Suprapubic skin (tissue), 4 donors: ENCODE measurements around the gene OVOL2.

Source experiments
- POLR2A ChIP-seq, 2 donors: fragments of 450-650 bp; IDR thresholded peaks; one replicate each; pipeline ENCODE4 v1.6.1; 2017; ENCODE audit warnings: antibody characterized with exemption in 2 of 2, mild to moderate bottlenecking in 2 of 2, moderate library complexity in 2 of 2
- POLR2AphosphoS5 ChIP-seq, 3 donors: sonication (generic); formaldehyde crosslinking; IDR thresholded peaks; one replicate each; pipeline ENCODE4 v1.6.1; 2017; ENCODE audit warnings: antibody characterized with exemption in 3 of 3
- TF ChIP-seq, protein P1 (sequence below), 2 donors: fragments of 200-600 bp in 1 of 2; fragments of 450-650 bp in 1 of 2; sonication (generic) in 1 of 2; IDR thresholded peaks; one replicate each; pipeline ENCODE4 v1.5.1; 2016 to 2019; ENCODE audit warnings: antibody characterized with exemption in 2 of 2, mild to moderate bottlenecking in 1 of 2, moderate library complexity in 1 of 2

DNA sequence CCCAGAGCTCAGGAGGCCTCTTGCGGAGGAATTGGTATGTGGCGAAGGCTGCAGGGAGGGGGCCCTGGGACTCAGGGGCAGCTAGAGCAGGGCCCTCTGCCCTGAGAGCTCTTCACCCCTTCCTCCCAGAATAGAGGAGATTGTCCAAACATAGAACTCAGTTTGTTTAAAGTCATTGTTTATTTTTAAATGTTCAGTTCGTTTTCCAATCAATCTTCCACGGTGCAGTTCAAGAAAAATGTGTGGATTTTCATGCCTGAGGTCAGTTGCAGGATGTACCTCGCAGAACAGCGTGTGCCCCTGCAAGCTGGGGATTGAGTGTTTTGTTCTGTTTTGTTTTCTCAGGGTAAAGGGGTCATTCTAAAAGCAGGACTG is 51.7 kb downstream of the OVOL2 start:
- TF ChIP-seq POLR2A (IDR thresholded peaks at IDR 0.05) (no peak), POLR2AphosphoS5 (IDR thresholded peaks at IDR 0.05) (no peak)
- TF ChIP-seq, protein P1, sequence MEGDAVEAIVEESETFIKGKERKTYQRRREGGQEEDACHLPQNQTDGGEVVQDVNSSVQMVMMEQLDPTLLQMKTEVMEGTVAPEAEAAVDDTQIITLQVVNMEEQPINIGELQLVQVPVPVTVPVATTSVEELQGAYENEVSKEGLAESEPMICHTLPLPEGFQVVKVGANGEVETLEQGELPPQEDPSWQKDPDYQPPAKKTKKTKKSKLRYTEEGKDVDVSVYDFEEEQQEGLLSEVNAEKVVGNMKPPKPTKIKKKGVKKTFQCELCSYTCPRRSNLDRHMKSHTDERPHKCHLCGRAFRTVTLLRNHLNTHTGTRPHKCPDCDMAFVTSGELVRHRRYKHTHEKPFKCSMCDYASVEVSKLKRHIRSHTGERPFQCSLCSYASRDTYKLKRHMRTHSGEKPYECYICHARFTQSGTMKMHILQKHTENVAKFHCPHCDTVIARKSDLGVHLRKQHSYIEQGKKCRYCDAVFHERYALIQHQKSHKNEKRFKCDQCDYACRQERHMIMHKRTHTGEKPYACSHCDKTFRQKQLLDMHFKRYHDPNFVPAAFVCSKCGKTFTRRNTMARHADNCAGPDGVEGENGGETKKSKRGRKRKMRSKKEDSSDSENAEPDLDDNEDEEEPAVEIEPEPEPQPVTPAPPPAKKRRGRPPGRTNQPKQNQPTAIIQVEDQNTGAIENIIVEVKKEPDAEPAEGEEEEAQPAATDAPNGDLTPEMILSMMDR (IDR thresholded peaks at IDR 0.05): no peak
